Ovary (tissue), 1 donor: ENCODE data around the gene DLEC1.

Experiments
- EP300 ChIP-seq: sonication (generic); formaldehyde crosslinking; IDR thresholded peaks from one replicate; pipeline ENCODE4 v1.6.1; 2017; ENCODE audit warnings: antibody characterized with exemption
- POLR2A ChIP-seq: fragments of 450-650 bp; IDR thresholded peaks from one replicate; pipeline ENCODE4 v1.6.1; 2017; ENCODE audit warnings: antibody characterized with exemption, mild to moderate bottlenecking, moderate library complexity

- TF ChIP-seq POLR2A (no peak), EP300 (no peak)
Measured at GRCh38 chr3:38049358-38050126, 10.5 kb downstream of the DLEC1 start.
